Neural cell (in vitro differentiated cells): Measurements from ENCODE around the gene XPR1.

Source experiments
- POLR2AphosphoS5 ChIP-seq: IDR thresholded peaks from 2 replicates; pipeline ENCODE4 v1.6.1; 2012
- REST ChIP-seq: IDR thresholded peaks from 2 replicates; pipeline ENCODE4 v1.6.1; 2012; ENCODE audit warnings: borderline replicate concordance
- TAF1 ChIP-seq: IDR thresholded peaks from 2 replicates; pipeline ENCODE4 v1.6.1; 2012; ENCODE audit warnings: low read depth
- TF ChIP-seq, protein P1 (sequence below): fragments of 450-650 bp; IDR thresholded peaks from 2 replicates; pipeline ENCODE4 v1.5.1; 2014; ENCODE audit warnings: antibody characterized with exemption, mild to moderate bottlenecking, moderate library complexity; ENCODE audit not compliant: poor library complexity, severe bottlenecking

- TF ChIP-seq TAF1 = no peak
- TF ChIP-seq, protein P1, sequence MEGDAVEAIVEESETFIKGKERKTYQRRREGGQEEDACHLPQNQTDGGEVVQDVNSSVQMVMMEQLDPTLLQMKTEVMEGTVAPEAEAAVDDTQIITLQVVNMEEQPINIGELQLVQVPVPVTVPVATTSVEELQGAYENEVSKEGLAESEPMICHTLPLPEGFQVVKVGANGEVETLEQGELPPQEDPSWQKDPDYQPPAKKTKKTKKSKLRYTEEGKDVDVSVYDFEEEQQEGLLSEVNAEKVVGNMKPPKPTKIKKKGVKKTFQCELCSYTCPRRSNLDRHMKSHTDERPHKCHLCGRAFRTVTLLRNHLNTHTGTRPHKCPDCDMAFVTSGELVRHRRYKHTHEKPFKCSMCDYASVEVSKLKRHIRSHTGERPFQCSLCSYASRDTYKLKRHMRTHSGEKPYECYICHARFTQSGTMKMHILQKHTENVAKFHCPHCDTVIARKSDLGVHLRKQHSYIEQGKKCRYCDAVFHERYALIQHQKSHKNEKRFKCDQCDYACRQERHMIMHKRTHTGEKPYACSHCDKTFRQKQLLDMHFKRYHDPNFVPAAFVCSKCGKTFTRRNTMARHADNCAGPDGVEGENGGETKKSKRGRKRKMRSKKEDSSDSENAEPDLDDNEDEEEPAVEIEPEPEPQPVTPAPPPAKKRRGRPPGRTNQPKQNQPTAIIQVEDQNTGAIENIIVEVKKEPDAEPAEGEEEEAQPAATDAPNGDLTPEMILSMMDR = no peak
- TF ChIP-seq POLR2AphosphoS5 = no peak
- TF ChIP-seq REST = no peak
Measured at GRCh38 chr1:180588121-180588520, 43.7 kb upstream of the XPR1 start.
